ENCODE results near the gene JMJD7.

JMJD7 gene

DNA sequence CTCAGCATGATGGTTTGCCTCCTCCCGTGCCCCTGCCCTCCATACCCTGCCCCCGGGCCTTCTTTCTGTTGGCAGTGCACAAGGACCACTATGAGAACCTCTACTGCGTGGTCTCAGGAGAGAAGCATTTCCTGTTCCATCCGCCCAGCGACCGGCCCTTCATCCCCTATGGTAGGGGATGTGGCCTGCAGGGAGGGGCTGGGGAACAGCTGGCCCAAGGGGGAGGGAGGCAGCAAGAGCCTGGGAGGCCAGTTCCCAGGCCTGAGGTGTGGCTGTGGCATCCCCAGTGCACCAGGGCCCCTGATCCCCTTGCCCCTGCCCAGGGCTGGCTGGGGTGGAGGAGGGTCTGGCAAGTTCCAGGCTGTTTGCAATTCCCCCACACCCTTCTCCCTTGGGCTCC lies 8.2 kb downstream of the JMJD7 start:
- H3K27ac ChIP-seq (ENCODE audit: low read length), result no peak overlapping the region
- H3K9ac ChIP-seq (ENCODE audit: low read depth, low read length), result no peak overlapping the region
- no peaks in the 10 kb centered on the region for H3K27me3 ChIP-seq (ENCODE audit: insufficient read depth, low read length, poor library complexity)
- TF ChIP-seq, protein P1, sequence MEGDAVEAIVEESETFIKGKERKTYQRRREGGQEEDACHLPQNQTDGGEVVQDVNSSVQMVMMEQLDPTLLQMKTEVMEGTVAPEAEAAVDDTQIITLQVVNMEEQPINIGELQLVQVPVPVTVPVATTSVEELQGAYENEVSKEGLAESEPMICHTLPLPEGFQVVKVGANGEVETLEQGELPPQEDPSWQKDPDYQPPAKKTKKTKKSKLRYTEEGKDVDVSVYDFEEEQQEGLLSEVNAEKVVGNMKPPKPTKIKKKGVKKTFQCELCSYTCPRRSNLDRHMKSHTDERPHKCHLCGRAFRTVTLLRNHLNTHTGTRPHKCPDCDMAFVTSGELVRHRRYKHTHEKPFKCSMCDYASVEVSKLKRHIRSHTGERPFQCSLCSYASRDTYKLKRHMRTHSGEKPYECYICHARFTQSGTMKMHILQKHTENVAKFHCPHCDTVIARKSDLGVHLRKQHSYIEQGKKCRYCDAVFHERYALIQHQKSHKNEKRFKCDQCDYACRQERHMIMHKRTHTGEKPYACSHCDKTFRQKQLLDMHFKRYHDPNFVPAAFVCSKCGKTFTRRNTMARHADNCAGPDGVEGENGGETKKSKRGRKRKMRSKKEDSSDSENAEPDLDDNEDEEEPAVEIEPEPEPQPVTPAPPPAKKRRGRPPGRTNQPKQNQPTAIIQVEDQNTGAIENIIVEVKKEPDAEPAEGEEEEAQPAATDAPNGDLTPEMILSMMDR (IDR thresholded peaks at IDR 0.05; ENCODE audit: borderline replicate concordance, extremely low read depth, low read length, poor library complexity, severe bottlenecking), result no peak
- no peak for TF ChIP-seq EZH2 (IDR thresholded peaks at IDR 0.05; ENCODE audit: borderline replicate concordance, low read depth, low read length, severe bottlenecking)
- H2AFZ ChIP-seq (ENCODE audit: low read depth, low read length), result no peak overlapping the region
- ATAC-seq (ENCODE audit: insufficient read depth, low read depth) (no peak), DNase-seq (no peak)
- no peaks in the 10 kb centered on the region for H3K79me2 ChIP-seq (ENCODE audit: insufficient read depth, low read length)
- H3K36me3 ChIP-seq (ENCODE audit: insufficient read depth, low read length), result peaks cover 7% of the 10 kb centered on the region
- H3K4me3 ChIP-seq (ENCODE audit: low read depth in 1 of 2, low read length in 2 of 2), result no peak overlapping the region
- no peaks in the 10 kb centered on the region for H3K9me3 ChIP-seq (ENCODE audit: insufficient read depth, low read length, severe bottlenecking)
- peaks cover 21% of the 10 kb centered on the region for H3K4me1 ChIP-seq (ENCODE audit: insufficient read depth, low read length)
- H3K4me2 ChIP-seq (ENCODE audit: insufficient read depth, low read length), result no peak overlapping the region
- peaks cover 4% of the 10 kb centered on the region; the same call in 1 of the 2 replicates for H4K20me1 ChIP-seq (ENCODE audit: insufficient read depth, low read length)

DNA sequence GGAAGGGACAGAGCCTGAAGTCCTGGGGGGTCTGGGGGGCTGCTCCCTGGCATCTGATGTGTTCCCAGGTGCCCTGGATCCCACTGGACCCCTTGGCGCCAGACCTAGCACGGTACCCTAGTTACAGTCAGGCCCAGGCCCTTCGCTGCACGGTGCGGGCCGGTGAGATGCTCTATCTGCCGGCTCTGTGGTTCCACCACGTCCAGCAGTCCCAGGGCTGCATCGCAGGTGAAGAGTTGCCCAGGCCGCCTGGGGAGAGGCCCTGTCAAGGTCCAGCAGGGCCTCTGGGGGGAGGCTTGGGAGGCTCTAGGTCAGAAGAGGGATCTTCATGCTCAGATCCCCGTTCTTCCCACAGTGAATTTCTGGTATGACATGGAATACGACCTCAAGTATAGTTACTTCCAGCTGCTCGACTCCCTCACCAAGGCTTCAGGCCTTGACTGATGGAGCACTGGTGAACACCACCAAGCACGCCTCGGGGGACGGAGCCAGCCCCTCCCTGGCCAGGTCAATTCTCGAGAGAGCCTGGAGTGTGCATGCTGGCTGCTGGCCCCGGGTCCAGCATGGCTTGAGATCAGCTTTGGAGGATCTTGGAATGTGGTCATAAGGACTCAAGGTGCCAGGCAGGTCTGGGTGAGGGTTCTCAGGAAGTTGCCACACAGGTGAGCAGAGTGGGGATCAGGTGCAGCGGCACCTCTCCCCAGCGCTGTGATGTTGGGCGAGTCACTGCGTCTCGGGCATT lies 9.0 kb downstream of the JMJD7 start:
- peaks cover 13% of the 10 kb centered on the region for H3K4me1 ChIP-seq (ENCODE audit: insufficient read depth, low read length)
- H3K27ac ChIP-seq (ENCODE audit: low read length), result no peak overlapping the region
- H3K79me2 ChIP-seq (ENCODE audit: insufficient read depth, low read length), result no peaks in the 10 kb centered on the region
- no peak overlapping the region for H3K9ac ChIP-seq (ENCODE audit: low read depth, low read length)
- H3K4me3 ChIP-seq (ENCODE audit: low read depth in 1 of 2, low read length in 2 of 2), result no peak overlapping the region
- ATAC-seq (ENCODE audit: insufficient read depth, low read depth) (no peak), DNase-seq (no peak)
- H3K36me3 ChIP-seq (ENCODE audit: insufficient read depth, low read length), result peaks cover 6% of the 10 kb centered on the region
- no peaks in the 10 kb centered on the region for H3K9me3 ChIP-seq (ENCODE audit: insufficient read depth, low read length, severe bottlenecking)
- peaks cover 4% of the 10 kb centered on the region; the same call in 1 of the 2 replicates for H4K20me1 ChIP-seq (ENCODE audit: insufficient read depth, low read length)
- H3K27me3 ChIP-seq (ENCODE audit: insufficient read depth, low read length, poor library complexity), result no peaks in the 10 kb centered on the region
- no peak overlapping the region for H2AFZ ChIP-seq (ENCODE audit: low read depth, low read length)
- H3K4me2 ChIP-seq (ENCODE audit: insufficient read depth, low read length), result no peak overlapping the region
- TF ChIP-seq EZH2 (IDR thresholded peaks at IDR 0.05; ENCODE audit: borderline replicate concordance, low read depth, low read length, severe bottlenecking), result no peak
- TF ChIP-seq, protein P1 (IDR thresholded peaks at IDR 0.05; ENCODE audit: borderline replicate concordance, extremely low read depth, low read length, poor library complexity, severe bottlenecking), result no peak

DNA sequence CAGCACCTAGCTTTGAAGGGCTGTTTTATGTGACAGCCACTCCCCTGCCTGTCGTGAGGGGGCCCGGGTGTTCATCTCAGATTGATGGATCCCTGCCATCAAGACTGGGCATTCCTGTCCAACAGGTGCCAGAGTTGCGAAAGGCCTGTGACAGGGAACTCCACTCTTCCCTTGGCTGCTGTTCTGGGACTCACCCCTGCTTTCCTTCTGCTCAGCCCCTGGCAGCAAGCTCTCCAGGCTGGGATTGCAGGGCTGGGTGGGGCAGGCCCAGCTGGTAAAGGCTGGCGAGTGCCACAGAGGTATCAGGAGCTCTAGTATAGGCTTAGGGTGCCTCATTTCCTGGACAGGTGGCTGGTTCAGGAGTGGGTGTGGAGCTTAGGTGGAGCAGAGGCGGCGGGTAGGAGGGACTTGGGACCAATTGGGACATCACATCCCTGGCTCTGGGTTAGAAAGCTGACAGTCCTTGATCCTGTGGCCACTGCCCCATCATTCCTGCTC lies 10.6 kb downstream of the JMJD7 start, which contains the start of gene PLA2G4B:
Gene PLA2G4B (plus strand): TSS at position 448 of the 498 bp plus-strand sequence. CDS start 67 bp downstream, outside the sequence.
- Histone ChIP-seq H3K4me2 (ENCODE audit: insufficient read depth, low read length) (no peak within 1 kb of the TSS), H4K20me1 (ENCODE audit: insufficient read depth, low read length) (no peaks in the 10 kb centered on the region; the same call in 1 of the 2 replicates), H3K27me3 (ENCODE audit: insufficient read depth, low read length, poor library complexity) (no peaks in the 10 kb centered on the region), H2AFZ (ENCODE audit: low read depth, low read length) (no peak within 1 kb of the TSS), H3K36me3 (ENCODE audit: insufficient read depth, low read length) (no peaks in the 10 kb centered on the region; the same call in 1 of the 2 replicates), H3K9me3 (ENCODE audit: insufficient read depth, low read length, severe bottlenecking) (no peaks in the 10 kb centered on the region), H3K79me2 (ENCODE audit: insufficient read depth, low read length) (no peaks in the 10 kb centered on the region), H3K9ac (ENCODE audit: low read depth, low read length) (no peak within 1 kb of the TSS), H3K4me1 (ENCODE audit: insufficient read depth, low read length) (no peaks in the 10 kb centered on the region), H3K4me3 (ENCODE audit: low read depth in 1 of 2, low read length in 2 of 2) (no peak within 1 kb of the TSS), H3K27ac (ENCODE audit: low read length) (no peak within 1 kb of the TSS)
- ATAC-seq (ENCODE audit: insufficient read depth, low read depth), result no peak
- DNase-seq, result no peak
- TF ChIP-seq, protein P1 (IDR thresholded peaks at IDR 0.05; ENCODE audit: borderline replicate concordance, extremely low read depth, low read length, poor library complexity, severe bottlenecking), result no peak
- TF ChIP-seq EZH2 (IDR thresholded peaks at IDR 0.05; ENCODE audit: borderline replicate concordance, low read depth, low read length, severe bottlenecking), result no peak

Measured in DND-41 (cell line).